Skin of body (tissue), 2 donors: ENCODE data around the gene SLC12A3. TPM values are rescaled to one million over a fixed set of nuclear protein-coding genes. Genes with fewer than 3 reads are reported as not detected.

Experiments used
- DNase-seq: peaks from one replicate; lab custom pipeline; 2025; lab: John Stamatoyannopoulos, UW
- total RNA-seq: library from RNA; depleted of rRNA; stranded (reverse); fragments of >200 nt; gene quantifications from one replicate; pipeline ENCODE4 v1.2.3, GENCODE V29; 2014

The SLC12A3 gene
- total RNA-seq, 1 donor from 2014 or later, result not detected

GRCh38 chr16:56886296-56886695 lies 21.3 kb downstream of the SLC12A3 start:
- no peak for DNase-seq

GRCh38 chr16:56886826-56887225 lies 21.8 kb downstream of the SLC12A3 start:
- DNase-seq, result no peak

DNA sequence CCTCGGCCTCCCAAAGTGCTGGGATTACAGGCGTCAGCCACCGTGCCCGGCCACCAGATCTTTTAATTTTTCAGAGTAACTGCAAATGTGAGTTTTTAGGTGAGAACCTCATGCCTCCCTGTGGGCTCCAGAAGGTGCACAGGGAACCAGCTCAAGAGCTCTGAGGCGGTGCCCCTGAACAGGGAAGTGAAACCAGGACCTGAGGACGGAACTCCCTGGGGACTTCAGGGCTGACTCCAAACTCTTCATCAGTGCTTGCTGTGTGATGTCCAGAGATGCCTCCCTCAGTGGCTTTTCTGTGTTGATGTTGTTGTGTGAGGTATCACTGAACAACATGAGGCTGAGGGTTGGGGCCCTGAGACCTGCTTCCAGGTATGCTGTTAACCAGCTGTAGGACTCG lies 23.8 kb downstream of the SLC12A3 start:
- no peak for DNase-seq

GRCh38 chr16:56889206-56889605 lies 24.2 kb downstream of the SLC12A3 start:
- no peak for DNase-seq

GRCh38 chr16:56891685-56892084 lies 26.7 kb downstream of the SLC12A3 start:
- no peak for DNase-seq

- DNase-seq, result no peak
These were observed 27.7 kb downstream of the SLC12A3 start for GRCh38 chr16:56892705-56893104.

DNA sequence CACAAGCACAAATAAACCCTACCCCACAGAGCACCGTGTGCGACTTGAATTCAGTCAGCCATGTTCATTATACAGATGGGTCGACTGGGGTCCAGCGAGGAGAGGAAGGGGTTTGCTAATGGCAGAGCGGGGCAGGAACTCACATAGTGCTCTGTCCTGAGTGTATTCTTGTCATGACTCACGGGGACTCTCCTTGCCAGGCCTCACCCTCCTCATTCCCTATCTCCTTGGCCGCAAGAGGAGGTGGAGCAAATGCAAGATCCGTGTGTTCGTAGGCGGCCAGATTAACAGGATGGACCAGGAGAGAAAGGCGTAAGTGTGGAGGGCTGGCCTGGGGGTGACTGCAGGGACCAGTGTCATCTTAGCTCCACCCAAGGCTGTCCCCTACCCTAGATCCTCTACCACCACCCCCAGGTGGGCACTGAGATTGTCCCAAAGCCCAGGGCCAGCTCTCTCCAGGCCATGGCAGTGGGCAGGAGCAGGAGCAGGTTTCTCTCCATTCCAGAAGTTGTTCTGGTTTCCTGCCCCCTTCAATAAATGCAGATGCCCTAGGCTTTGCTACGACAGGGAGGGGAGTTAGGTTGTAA lies 29.4 kb downstream of the SLC12A3 start:
- no peak for DNase-seq

- DNase-seq, result no peak
These were observed 30.8 kb downstream of the SLC12A3 start for GRCh38 chr16:56895813-56896212.

GRCh38 chr16:56896244-56896643 lies 31.2 kb downstream of the SLC12A3 start:
- no peak for DNase-seq

DNA sequence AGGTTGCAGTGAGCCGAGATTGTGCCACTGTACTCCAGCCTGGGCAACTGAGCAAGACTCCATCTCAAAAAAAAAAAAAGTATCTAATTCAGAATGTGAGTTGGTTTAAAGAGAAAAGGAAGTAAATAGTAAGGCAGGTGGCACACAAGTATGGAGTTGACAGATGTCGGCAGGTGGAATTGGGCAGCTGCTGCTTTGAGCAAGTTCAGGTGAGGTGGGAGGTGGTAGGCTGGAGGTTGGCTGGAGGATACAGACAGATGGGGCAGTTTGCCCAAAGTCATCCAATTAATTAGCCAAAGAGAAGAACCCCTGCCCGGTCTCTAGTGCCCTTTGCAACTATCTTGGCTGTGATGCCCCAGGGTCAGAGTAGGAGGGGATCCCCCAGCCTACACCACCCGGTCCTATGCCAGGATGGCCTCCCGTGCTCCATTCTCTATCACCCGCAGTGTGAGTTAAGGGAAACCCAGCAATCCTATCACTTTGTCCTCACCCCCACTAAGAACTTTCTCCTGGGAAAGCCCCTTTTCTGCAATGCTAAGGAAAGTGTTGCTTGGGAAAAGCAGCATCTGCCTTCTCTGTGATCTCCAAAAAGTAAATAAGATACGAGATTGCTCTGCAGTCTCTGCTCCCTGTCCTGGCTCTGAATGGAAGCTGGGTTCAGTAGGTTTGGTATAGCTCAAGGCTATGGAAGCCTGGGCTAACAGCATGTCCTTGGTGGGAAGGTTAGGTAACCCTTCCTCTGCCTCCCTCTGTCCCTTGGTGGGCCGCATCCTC lies 32.2 kb downstream of the SLC12A3 start:
- no peak for DNase-seq

DNA sequence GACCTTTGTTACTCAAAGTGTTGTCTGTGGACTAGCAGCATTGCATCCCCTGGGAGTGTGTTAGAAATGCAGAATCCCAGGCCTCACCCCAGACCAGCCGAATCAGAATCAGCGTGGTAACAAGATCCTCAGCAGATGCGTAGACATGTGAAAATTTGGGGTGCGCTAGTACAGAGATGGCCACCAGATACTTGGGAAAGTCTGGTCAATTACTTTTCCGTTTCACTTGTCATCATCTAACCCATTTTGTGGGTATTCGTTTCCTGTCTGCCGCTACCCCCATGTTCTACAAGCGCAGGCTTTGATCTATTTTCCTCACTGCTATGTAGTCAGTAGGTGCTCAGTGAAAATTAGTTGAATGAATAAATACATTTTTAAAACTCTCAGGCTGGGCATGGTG lies 33.8 kb downstream of the SLC12A3 start:
- DNase-seq, result no peak

- no peak for DNase-seq
These were observed 38.9 kb downstream of the SLC12A3 start for GRCh38 chr16:56903866-56904265.

DNA sequence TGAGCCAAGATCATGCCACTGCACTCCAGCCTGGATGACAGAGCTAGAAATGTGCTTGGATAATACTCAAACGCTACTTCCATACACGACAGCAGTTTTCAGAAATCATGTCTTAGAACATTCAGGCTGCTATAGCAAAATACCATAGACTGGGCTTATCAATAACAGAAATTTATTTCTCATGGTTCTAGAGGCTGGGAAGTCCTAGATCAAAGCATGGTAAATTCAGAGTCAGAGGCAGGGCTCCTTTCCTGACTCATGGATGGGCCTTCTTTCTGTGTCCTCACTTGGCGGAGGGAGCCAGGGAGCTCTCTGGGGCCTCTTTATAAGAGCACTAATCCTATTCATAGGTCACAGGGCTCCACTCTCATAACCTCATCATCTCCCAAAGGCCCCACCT lies 42.4 kb downstream of the SLC12A3 start:
- DNase-seq, result no peak

- no peak for DNase-seq
These were observed 44.5 kb downstream of the SLC12A3 start for GRCh38 chr16:56909527-56909979.

DNA sequence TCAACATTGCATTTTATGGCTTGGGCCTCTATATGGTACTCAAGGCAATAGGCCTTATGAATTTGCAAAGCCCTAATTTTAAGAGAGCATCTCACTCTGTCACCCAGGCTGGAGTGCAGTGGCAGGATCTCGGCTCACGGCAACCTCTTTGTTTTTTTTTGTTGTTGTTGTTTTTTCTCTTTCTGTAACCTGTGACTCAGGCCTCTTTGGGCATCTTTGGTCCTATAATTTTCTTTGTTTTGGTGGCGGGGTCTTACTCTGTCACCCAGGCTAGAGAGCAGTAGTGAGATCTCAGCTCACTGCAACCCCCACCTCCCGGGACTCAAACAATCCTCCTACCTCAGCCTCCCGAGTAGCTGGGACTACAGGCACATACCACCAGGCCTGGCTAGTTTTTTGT lies 45.1 kb downstream of the SLC12A3 start:
- no peak for DNase-seq

GRCh38 chr16:56910654-56911539 lies 45.9 kb downstream of the SLC12A3 start:
- no peak for DNase-seq

- no peak for DNase-seq
These were observed 47.0 kb downstream of the SLC12A3 start for GRCh38 chr16:56911771-56912571.

GRCh38 chr16:56912746-56913708 lies 48.0 kb downstream of the SLC12A3 start:
- no peak for DNase-seq

- DNase-seq, result no peak
These were observed 49.9 kb downstream of the SLC12A3 start for GRCh38 chr16:56914896-56915295.
